GM12878 (cell line): ENCODE results near the gene PDE6B.

Source experiments
- BRCA1 ChIP-seq: IDR thresholded peaks from 2 replicates; pipeline ENCODE4 v1.6.1; 2011; ENCODE audit warnings: low read depth, low read length, improper control_type of control experiment
- CTCF ChIP-seq, 3 experiments: IDR thresholded peaks in 2 of 3; conservative IDR thresholded peaks in 1 of 3; 2 replicates each; pipeline ENCODE4 v1.5.1; 2011; ENCODE audit warnings: low read depth in 3 of 3, low read length in 3 of 3, mild to moderate bottlenecking in 3 of 3, control low read depth in 2 of 3, moderate library complexity in 2 of 3, inconsistent platforms in 1 of 3, mixed read lengths in 1 of 3; ENCODE audit not compliant: control insufficient read depth in 2 of 3, insufficient read depth in 1 of 3; ENCODE audit errors: extremely low read depth in 1 of 3
- POLR2AphosphoS5 ChIP-seq: IDR thresholded peaks from 2 replicates; pipeline ENCODE4 v1.6.1; 2011; ENCODE audit warnings: mild to moderate bottlenecking, low read length, inconsistent platforms
- TAF1 ChIP-seq: IDR thresholded peaks from 2 replicates; pipeline ENCODE4 v1.6.1; 2011; ENCODE audit warnings: mild to moderate bottlenecking, low read depth, low read length, borderline replicate concordance
- WRNIP1 ChIP-seq: IDR thresholded peaks from 2 replicates; pipeline ENCODE4 v1.6.1; 2011; ENCODE audit warnings: low read depth, low read length, improper control_type of control experiment, borderline replicate concordance

GRCh38 chr4:687048-687970 is 61.9 kb downstream of the PDE6B start:
- TF ChIP-seq CTCF (IDR thresholded peaks at IDR 0.05 in 2 of 3, conservative IDR thresholded peaks at IDR 0.05 in 1 of 3; ENCODE audit: control insufficient read depth in 2 of 3, extremely low read depth in 1 of 3, insufficient read depth in 1 of 3, low read depth in 3 of 3, low read length in 3 of 3) (no peak), WRNIP1 (no peak), TAF1 (no peak), POLR2AphosphoS5 (no peak), BRCA1 (no peak)
